Measurements from ENCODE around the gene RAB41.

- TF ChIP-seq CTCF (IDR thresholded peaks at IDR 0.05): no peak
- no peak for TF ChIP-seq EZH2 (IDR thresholded peaks at IDR 0.05)
Observed at GRCh38 chrX:70253377-70254062, 28.5 kb upstream of the RAB41 start.
